Measurements from ENCODE around the gene C4orf50. TPM values are rescaled to one million over a fixed set of nuclear protein-coding genes. Genes with fewer than 3 reads are reported as not detected.

C4orf50 gene
- total and polyA plus RNA-seq, 2 donors (not counting 1 experiment from before 2014, with no cell fraction given): 0.02 TPM; not detected in 1

GRCh38 chr4:5899881-5900280 is 118.3 kb downstream of the C4orf50 start:
- Histone ChIP-seq H3K9ac (ENCODE audit: low read length) (no peak overlapping the region), H3K79me2 (ENCODE audit: control insufficient read depth, insufficient read depth, low read length) (no peaks in the 10 kb centered on the region), H4K20me1 (ENCODE audit: control insufficient read depth, insufficient read depth, low read length, poor library complexity, severe bottlenecking) (no peaks in the 10 kb centered on the region), H3K36me3 (replicated peaks in 1 of 2; ENCODE audit: control extremely low read depth in 1 of 2, control insufficient read depth in 1 of 2, extremely low read depth in 1 of 2, insufficient read depth in 2 of 2, low read length in 1 of 2) (no peaks in the 10 kb centered on the region), H3K4me1 (ENCODE audit: control insufficient read depth in 2 of 2, insufficient read depth in 2 of 2, low read length in 2 of 2) (no peaks in the 10 kb centered on the region), H2AFZ (ENCODE audit: insufficient read depth, low read depth, low read length, poor library complexity, severe bottlenecking) (no peak overlapping the region), H3K27me3 (replicated peaks in 1 of 4; ENCODE audit: control extremely low read depth in 1 of 4, control insufficient read depth in 3 of 4, insufficient read depth in 4 of 4, low read length in 3 of 4) (peaks cover 0 to 19% (median 1%) of the 10 kb centered on the region in 4 experiments), H3K4me3 (ENCODE audit: control extremely low read depth in 1 of 5, extremely low read depth in 1 of 5, insufficient read depth in 1 of 5, low read depth in 2 of 5, low read length in 4 of 5) (no peak overlapping the region), H3K27ac (ENCODE audit: low read length in 2 of 2) (no peak overlapping the region), H3K4me2 (replicated peaks; ENCODE audit: low read depth, low read length, poor library complexity, severe bottlenecking) (no peak overlapping the region), H3K9me3 (ENCODE audit: control extremely low read depth in 1 of 3, control insufficient read depth in 2 of 3, insufficient read depth in 1 of 3, low read length in 2 of 3) (peaks cover 0 to 23% (median 0%) of the 10 kb centered on the region in 3 donors)
- ATAC-seq (ENCODE audit: low read depth) (no peak), DNase-seq (no peak)
- peaks cover 45% of the 10 kb centered on the region for H3K27me3 Mint-ChIP-seq
- TF ChIP-seq EZH2 (IDR thresholded peaks at IDR 0.05; ENCODE audit: borderline replicate concordance, insufficient read depth, low read depth, low read length, poor library complexity, severe bottlenecking) (no peak), CTCF (IDR thresholded peaks at IDR 0.05) (no peak)
- no peak overlapping the region for H3K27ac Mint-ChIP-seq
- no peak overlapping the region for H3K4me3 Mint-ChIP-seq
- ChIA-PET POLR2A (no interaction called here), CTCF (no interaction called here)
- WGBS (ENCODE audit: insufficient coverage): no CpG with 5 or more reads among the region's 5 CpGs
- intact Hi-C loops (cut with micrococcal nuclease): no loop called here
- no peaks in the 10 kb centered on the region for H3K4me1 Mint-ChIP-seq
- peaks cover 4% of the 10 kb centered on the region for H3K9me3 Mint-ChIP-seq (ENCODE audit: insufficient read depth)

- H3K4me2 ChIP-seq (replicated peaks; ENCODE audit: low read depth, low read length, poor library complexity, severe bottlenecking): no peak overlapping the region
- H3K36me3 ChIP-seq (replicated peaks in 1 of 2; ENCODE audit: control extremely low read depth in 1 of 2, control insufficient read depth in 1 of 2, extremely low read depth in 1 of 2, insufficient read depth in 2 of 2, low read length in 1 of 2): no peaks in the 10 kb centered on the region
- ChIA-PET CTCF (no interaction called here), POLR2A (no interaction called here)
- H3K27ac ChIP-seq (ENCODE audit: low read length in 2 of 2): no peak overlapping the region
- no peak overlapping the region for H3K9ac ChIP-seq (ENCODE audit: low read length)
- peaks cover 2% of the 10 kb centered on the region for H3K9me3 Mint-ChIP-seq (ENCODE audit: insufficient read depth)
- no peak overlapping the region for H2AFZ ChIP-seq (ENCODE audit: insufficient read depth, low read depth, low read length, poor library complexity, severe bottlenecking)
- intact Hi-C loops (cut with micrococcal nuclease): no loop called here
- ATAC-seq (ENCODE audit: low read depth) (no peak), DNase-seq (no peak)
- no peak overlapping the region for H3K27ac Mint-ChIP-seq
- H3K4me3 ChIP-seq (ENCODE audit: control extremely low read depth in 1 of 5, extremely low read depth in 1 of 5, insufficient read depth in 1 of 5, low read depth in 2 of 5, low read length in 4 of 5): no peak overlapping the region
- H3K27me3 Mint-ChIP-seq: peaks cover 46% of the 10 kb centered on the region
- no peaks in the 10 kb centered on the region for H3K4me1 Mint-ChIP-seq
- no peaks in the 10 kb centered on the region for H4K20me1 ChIP-seq (ENCODE audit: control insufficient read depth, insufficient read depth, low read length, poor library complexity, severe bottlenecking)
- peaks cover 0 to 24% (median 0%) of the 10 kb centered on the region in 3 donors for H3K9me3 ChIP-seq (ENCODE audit: control extremely low read depth in 1 of 3, control insufficient read depth in 2 of 3, insufficient read depth in 1 of 3, low read length in 2 of 3)
- no peaks in the 10 kb centered on the region for H3K4me1 ChIP-seq (ENCODE audit: control insufficient read depth in 2 of 2, insufficient read depth in 2 of 2, low read length in 2 of 2)
- H3K27me3 ChIP-seq (replicated peaks in 1 of 4; ENCODE audit: control extremely low read depth in 1 of 4, control insufficient read depth in 3 of 4, insufficient read depth in 4 of 4, low read length in 3 of 4): peaks cover 0 to 18% (median 1%) of the 10 kb centered on the region in 4 experiments
- 100% methylated on average over 1 of the region's 1 CpG for WGBS (ENCODE audit: insufficient coverage)
- H3K79me2 ChIP-seq (ENCODE audit: control insufficient read depth, insufficient read depth, low read length): no peaks in the 10 kb centered on the region
- H3K4me3 Mint-ChIP-seq: no peak overlapping the region
- TF ChIP-seq EZH2 (IDR thresholded peaks at IDR 0.05; ENCODE audit: borderline replicate concordance, insufficient read depth, low read depth, low read length, poor library complexity, severe bottlenecking): no peak
- no peak for TF ChIP-seq CTCF (IDR thresholded peaks at IDR 0.05)
These were observed 118.8 kb downstream of the C4orf50 start for GRCh38 chr4:5899396-5899795.
